DOHH2 (cell line): ENCODE data around the gene STIP1.

Experiments
- CTCF ChIP-seq: fragments of 200-600 bp; sonication (generic); IDR thresholded peaks from one replicate; pipeline ENCODE4 v1.5.1; 2014; ENCODE audit warnings: antibody characterized with exemption, mild to moderate bottlenecking, low read depth, low read length; ENCODE audit not compliant: poor library complexity, severe bottlenecking
- EZH2phosphoT487 ChIP-seq: fragments of 200-600 bp; sonication (generic); IDR thresholded peaks from 2 replicates; pipeline ENCODE4 v1.6.1; 2017; ENCODE audit warnings: borderline replicate concordance, mild to moderate bottlenecking, antibody characterized with exemption, low read length, moderate library complexity, mixed read lengths

DNA sequence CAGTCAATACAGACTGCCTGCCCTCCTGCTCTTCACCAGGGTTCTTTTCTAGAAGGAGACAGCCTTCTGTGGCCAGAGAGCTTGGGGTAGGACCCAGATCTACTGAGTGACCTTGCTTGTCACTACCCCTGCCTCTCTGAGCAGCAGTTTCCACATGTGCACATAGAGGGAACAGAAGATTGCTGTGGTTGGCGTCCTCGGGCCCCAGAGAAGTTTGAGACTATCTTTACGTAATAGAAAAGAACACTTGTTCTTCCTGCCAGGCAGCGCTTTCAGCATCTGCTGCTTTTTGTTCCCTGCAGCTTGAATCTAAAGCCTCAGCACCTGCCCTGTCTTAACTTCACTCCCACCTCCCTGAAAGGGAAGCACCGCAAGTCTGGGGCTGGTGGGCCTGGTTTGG, 53.0 kb downstream of the STIP1 start:
- no peak for TF ChIP-seq CTCF
- TF ChIP-seq EZH2phosphoT487 = no peak
